ENCODE measurements around the gene ADTRP.
"Not testable (repeated sequence)": the region's sequence is repeated elsewhere in the genome, so short reads cannot be mapped to it uniquely, and the experiment has no call there.

Gene ADTRP

GRCh38 chr6:11688425-11688709 is 90.2 kb downstream of the ADTRP start:
- Histone ChIP-seq H3K27me3 (replicated peaks; ENCODE audit: control insufficient read depth, insufficient read depth, low read length, poor library complexity, severe bottlenecking) (no peaks in the 10 kb centered on the region), H3K9me3 (ENCODE audit: control insufficient read depth, low read length) (no peaks in the 10 kb centered on the region), H3K4me3 (ENCODE audit: insufficient read depth, low read depth, low read length, poor library complexity, severe bottlenecking) (no peak overlapping the region), H3K36me3 (ENCODE audit: control insufficient read depth, insufficient read depth, low read length) (no peaks in the 10 kb centered on the region), H3K4me1 (ENCODE audit: control insufficient read depth, insufficient read depth, low read length, poor library complexity, severe bottlenecking) (no peaks in the 10 kb centered on the region), H3K27ac (ENCODE audit: insufficient read depth, low read length, poor library complexity, severe bottlenecking) (no peak overlapping the region)
- no peak for DNase-seq

GRCh38 chr6:11685481-11686093 is 93.0 kb downstream of the ADTRP start:
- no peaks in the 10 kb centered on the region for H3K27me3 ChIP-seq (replicated peaks; ENCODE audit: control insufficient read depth, insufficient read depth, low read length, poor library complexity, severe bottlenecking)
- H3K9me3 ChIP-seq (ENCODE audit: control insufficient read depth, low read length), result no peaks in the 10 kb centered on the region
- DNase-seq, result no peak
- no peaks in the 10 kb centered on the region for H3K4me1 ChIP-seq (ENCODE audit: control insufficient read depth, insufficient read depth, low read length, poor library complexity, severe bottlenecking)
- H3K27ac ChIP-seq (ENCODE audit: insufficient read depth, low read length, poor library complexity, severe bottlenecking), result no peak overlapping the region
- no peaks in the 10 kb centered on the region for H3K36me3 ChIP-seq (ENCODE audit: control insufficient read depth, insufficient read depth, low read length)
- H3K4me3 ChIP-seq (ENCODE audit: insufficient read depth, low read depth, low read length, poor library complexity, severe bottlenecking), result no peak overlapping the region

- H3K4me3 ChIP-seq (ENCODE audit: insufficient read depth, low read depth, low read length, poor library complexity, severe bottlenecking), result no peak overlapping the region
- no peaks in the 10 kb centered on the region for H3K27me3 ChIP-seq (replicated peaks; ENCODE audit: control insufficient read depth, insufficient read depth, low read length, poor library complexity, severe bottlenecking)
- no peaks in the 10 kb centered on the region for H3K4me1 ChIP-seq (ENCODE audit: control insufficient read depth, insufficient read depth, low read length, poor library complexity, severe bottlenecking)
- no peak overlapping the region for H3K27ac ChIP-seq (ENCODE audit: insufficient read depth, low read length, poor library complexity, severe bottlenecking)
- no peaks in the 10 kb centered on the region for H3K36me3 ChIP-seq (ENCODE audit: control insufficient read depth, insufficient read depth, low read length)
- no peak for DNase-seq
- no peaks in the 10 kb centered on the region for H3K9me3 ChIP-seq (ENCODE audit: control insufficient read depth, low read length)
Measured at GRCh38 chr6:11684901-11685480, 93.6 kb downstream of the ADTRP start.

- DNase-seq, result no peak
- Histone ChIP-seq H3K36me3 (ENCODE audit: control insufficient read depth, insufficient read depth, low read length) (no peaks in the 10 kb centered on the region), H3K27me3 (replicated peaks; ENCODE audit: control insufficient read depth, insufficient read depth, low read length, poor library complexity, severe bottlenecking) (no peaks in the 10 kb centered on the region), H3K4me1 (ENCODE audit: control insufficient read depth, insufficient read depth, low read length, poor library complexity, severe bottlenecking) (no peaks in the 10 kb centered on the region), H3K27ac (ENCODE audit: insufficient read depth, low read length, poor library complexity, severe bottlenecking) (no peak overlapping the region), H3K4me3 (ENCODE audit: insufficient read depth, low read depth, low read length, poor library complexity, severe bottlenecking) (no peak overlapping the region), H3K9me3 (ENCODE audit: control insufficient read depth, low read length) (no peaks in the 10 kb centered on the region)
Measured at GRCh38 chr6:11683871-11684270, 94.7 kb downstream of the ADTRP start.

- no peaks in the 10 kb centered on the region for H3K36me3 ChIP-seq (ENCODE audit: control insufficient read depth, insufficient read depth, low read length)
- no peak overlapping the region for H3K27ac ChIP-seq (ENCODE audit: insufficient read depth, low read length, poor library complexity, severe bottlenecking)
- no peaks in the 10 kb centered on the region for H3K4me1 ChIP-seq (ENCODE audit: control insufficient read depth, insufficient read depth, low read length, poor library complexity, severe bottlenecking)
- H3K27me3 ChIP-seq (replicated peaks; ENCODE audit: control insufficient read depth, insufficient read depth, low read length, poor library complexity, severe bottlenecking), result no peaks in the 10 kb centered on the region
- no peak for DNase-seq
- H3K9me3 ChIP-seq (ENCODE audit: control insufficient read depth, low read length), result no peaks in the 10 kb centered on the region
- no peak overlapping the region for H3K4me3 ChIP-seq (ENCODE audit: insufficient read depth, low read depth, low read length, poor library complexity, severe bottlenecking)
Measured at GRCh38 chr6:11682561-11682975, 96.0 kb downstream of the ADTRP start.

- Histone ChIP-seq H3K27me3 (replicated peaks; ENCODE audit: control insufficient read depth, insufficient read depth, low read length, poor library complexity, severe bottlenecking) (no peaks in the 10 kb centered on the region), H3K4me3 (ENCODE audit: insufficient read depth, low read depth, low read length, poor library complexity, severe bottlenecking) (no peak overlapping the region), H3K4me1 (ENCODE audit: control insufficient read depth, insufficient read depth, low read length, poor library complexity, severe bottlenecking) (no peaks in the 10 kb centered on the region), H3K27ac (ENCODE audit: insufficient read depth, low read length, poor library complexity, severe bottlenecking) (no peak overlapping the region), H3K9me3 (ENCODE audit: control insufficient read depth, low read length) (no peaks in the 10 kb centered on the region), H3K36me3 (ENCODE audit: control insufficient read depth, insufficient read depth, low read length) (no peaks in the 10 kb centered on the region)
- DNase-seq, result no peak
Measured at GRCh38 chr6:11681770-11682169, 96.8 kb downstream of the ADTRP start.

GRCh38 chr6:11681357-11681756 is 97.2 kb downstream of the ADTRP start:
- no peaks in the 10 kb centered on the region for H3K9me3 ChIP-seq (ENCODE audit: control insufficient read depth, low read length)
- H3K27me3 ChIP-seq (replicated peaks; ENCODE audit: control insufficient read depth, insufficient read depth, low read length, poor library complexity, severe bottlenecking), result no peaks in the 10 kb centered on the region
- H3K4me3 ChIP-seq (ENCODE audit: insufficient read depth, low read depth, low read length, poor library complexity, severe bottlenecking), result no peak overlapping the region
- no peak overlapping the region for H3K27ac ChIP-seq (ENCODE audit: insufficient read depth, low read length, poor library complexity, severe bottlenecking)
- H3K36me3 ChIP-seq (ENCODE audit: control insufficient read depth, insufficient read depth, low read length), result no peaks in the 10 kb centered on the region
- no peaks in the 10 kb centered on the region for H3K4me1 ChIP-seq (ENCODE audit: control insufficient read depth, insufficient read depth, low read length, poor library complexity, severe bottlenecking)
- DNase-seq, result no peak

- H3K4me1 ChIP-seq (ENCODE audit: control insufficient read depth, insufficient read depth, low read length, poor library complexity, severe bottlenecking); H3K36me3 ChIP-seq (ENCODE audit: control insufficient read depth, insufficient read depth, low read length); H3K27ac ChIP-seq (ENCODE audit: insufficient read depth, low read length, poor library complexity, severe bottlenecking); H3K4me3 ChIP-seq (ENCODE audit: insufficient read depth, low read depth, low read length, poor library complexity, severe bottlenecking); H3K9me3 ChIP-seq (ENCODE audit: control insufficient read depth, low read length); H3K27me3 ChIP-seq (replicated peaks; ENCODE audit: control insufficient read depth, insufficient read depth, low read length, poor library complexity, severe bottlenecking); DNase-seq: not testable (repeated sequence)
Measured at GRCh38 chr6:11680479-11680878, 98.1 kb downstream of the ADTRP start.

- Histone ChIP-seq H3K4me1 (ENCODE audit: control insufficient read depth, insufficient read depth, low read length, poor library complexity, severe bottlenecking) (no peaks in the 10 kb centered on the region), H3K9me3 (ENCODE audit: control insufficient read depth, low read length) (no peaks in the 10 kb centered on the region), H3K36me3 (ENCODE audit: control insufficient read depth, insufficient read depth, low read length) (no peaks in the 10 kb centered on the region), H3K27me3 (replicated peaks; ENCODE audit: control insufficient read depth, insufficient read depth, low read length, poor library complexity, severe bottlenecking) (no peaks in the 10 kb centered on the region), H3K4me3 (ENCODE audit: insufficient read depth, low read depth, low read length, poor library complexity, severe bottlenecking) (no peak overlapping the region), H3K27ac (ENCODE audit: insufficient read depth, low read length, poor library complexity, severe bottlenecking) (no peak overlapping the region)
- no peak for DNase-seq
Measured at GRCh38 chr6:11679099-11679498, 99.5 kb downstream of the ADTRP start.

- DNase-seq, result no peak
- no peak overlapping the region for H3K4me3 ChIP-seq (ENCODE audit: insufficient read depth, low read depth, low read length, poor library complexity, severe bottlenecking)
- H3K27me3 ChIP-seq (replicated peaks; ENCODE audit: control insufficient read depth, insufficient read depth, low read length, poor library complexity, severe bottlenecking), result no peaks in the 10 kb centered on the region
- no peaks in the 10 kb centered on the region for H3K4me1 ChIP-seq (ENCODE audit: control insufficient read depth, insufficient read depth, low read length, poor library complexity, severe bottlenecking)
- no peak overlapping the region for H3K27ac ChIP-seq (ENCODE audit: insufficient read depth, low read length, poor library complexity, severe bottlenecking)
- no peaks in the 10 kb centered on the region for H3K36me3 ChIP-seq (ENCODE audit: control insufficient read depth, insufficient read depth, low read length)
- H3K9me3 ChIP-seq (ENCODE audit: control insufficient read depth, low read length), result no peaks in the 10 kb centered on the region
Measured at GRCh38 chr6:11675601-11676000, 103.0 kb downstream of the ADTRP start.
